Choroid plexus epithelial cell (primary cell): ENCODE results near the gene IFNB1.

ENCODE experiments used
- DNase-seq: peaks from one replicate; pipeline ENCODE4 v3.0.0-alpha.2; 2010; ENCODE audit warnings: low read depth
- H3K4me3 ChIP-seq: 2 replicates; pipeline ENCODE4 v1.5.1; 2011; ENCODE audit warnings: low read depth, mild to moderate bottlenecking, control low read depth, low read length, moderate library complexity
- TF ChIP-seq, protein P1 (sequence below): conservative IDR thresholded peaks from 2 replicates; pipeline ENCODE4 v1.5.1; 2011; ENCODE audit warnings: low read depth, mild to moderate bottlenecking, control low read depth, inconsistent platforms, low read length, moderate library complexity

Gene IFNB1

DNA sequence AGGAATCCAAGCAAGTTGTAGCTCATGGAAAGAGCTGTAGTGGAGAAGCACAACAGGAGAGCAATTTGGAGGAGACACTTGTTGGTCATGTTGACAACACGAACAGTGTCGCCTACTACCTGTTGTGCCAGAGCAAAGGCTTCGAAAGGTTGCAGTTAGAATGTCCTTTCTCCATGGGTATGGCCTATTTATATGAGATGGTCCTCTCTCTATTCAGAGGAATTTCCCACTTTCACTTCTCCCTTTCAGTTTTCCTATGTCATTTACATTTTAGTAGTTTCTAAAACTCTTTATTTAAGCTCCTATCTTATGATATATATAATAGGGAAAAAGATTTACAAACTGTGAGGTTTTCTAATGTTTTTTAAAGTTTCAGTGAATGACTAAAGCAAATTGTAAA, at the start of gene IFNB1:
IFNB1 (minus strand) TSS at position 162 of the 400 bp plus-strand sequence; CDS start at position 89, 73 bp downstream.
- TF ChIP-seq, protein P1, sequence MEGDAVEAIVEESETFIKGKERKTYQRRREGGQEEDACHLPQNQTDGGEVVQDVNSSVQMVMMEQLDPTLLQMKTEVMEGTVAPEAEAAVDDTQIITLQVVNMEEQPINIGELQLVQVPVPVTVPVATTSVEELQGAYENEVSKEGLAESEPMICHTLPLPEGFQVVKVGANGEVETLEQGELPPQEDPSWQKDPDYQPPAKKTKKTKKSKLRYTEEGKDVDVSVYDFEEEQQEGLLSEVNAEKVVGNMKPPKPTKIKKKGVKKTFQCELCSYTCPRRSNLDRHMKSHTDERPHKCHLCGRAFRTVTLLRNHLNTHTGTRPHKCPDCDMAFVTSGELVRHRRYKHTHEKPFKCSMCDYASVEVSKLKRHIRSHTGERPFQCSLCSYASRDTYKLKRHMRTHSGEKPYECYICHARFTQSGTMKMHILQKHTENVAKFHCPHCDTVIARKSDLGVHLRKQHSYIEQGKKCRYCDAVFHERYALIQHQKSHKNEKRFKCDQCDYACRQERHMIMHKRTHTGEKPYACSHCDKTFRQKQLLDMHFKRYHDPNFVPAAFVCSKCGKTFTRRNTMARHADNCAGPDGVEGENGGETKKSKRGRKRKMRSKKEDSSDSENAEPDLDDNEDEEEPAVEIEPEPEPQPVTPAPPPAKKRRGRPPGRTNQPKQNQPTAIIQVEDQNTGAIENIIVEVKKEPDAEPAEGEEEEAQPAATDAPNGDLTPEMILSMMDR: no peak
- no peak for DNase-seq
- H3K4me3 ChIP-seq: no peak within 1 kb of the TSS

DNA sequence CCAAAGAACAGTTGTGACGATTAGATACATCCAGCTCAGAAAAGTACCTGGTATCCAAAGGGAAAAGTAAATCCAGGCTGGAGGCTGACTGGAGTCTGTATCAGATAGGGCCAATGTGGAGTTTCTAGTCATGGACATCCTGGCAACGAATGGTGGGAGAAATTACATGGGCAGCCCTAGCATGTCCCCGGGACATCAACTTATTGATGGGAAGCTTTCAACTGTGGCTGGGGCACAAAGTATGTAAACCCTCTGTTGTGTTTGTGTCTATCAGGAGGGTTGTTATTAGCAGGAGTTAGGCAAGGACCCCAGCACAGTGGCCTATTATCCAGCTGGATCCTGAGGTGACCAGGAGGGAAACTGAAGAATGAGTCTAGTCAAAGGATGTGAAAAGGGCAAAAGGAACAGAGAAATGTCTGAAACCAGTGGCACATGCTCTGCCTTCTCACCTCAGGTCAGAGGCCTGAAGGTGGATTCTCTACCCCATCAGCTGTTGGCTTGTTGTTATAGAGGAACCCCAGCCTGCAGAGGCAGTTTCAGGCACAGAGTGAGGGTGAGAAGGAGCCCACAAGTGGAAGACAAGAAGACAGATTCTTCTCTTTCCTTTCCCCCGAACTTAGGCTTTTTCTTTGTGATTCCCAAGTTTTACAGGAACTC, 44.0 kb upstream of the IFNB1 start:
- no peak for DNase-seq
- TF ChIP-seq, protein P1: no peak
- no peak overlapping the region for H3K4me3 ChIP-seq

DNA sequence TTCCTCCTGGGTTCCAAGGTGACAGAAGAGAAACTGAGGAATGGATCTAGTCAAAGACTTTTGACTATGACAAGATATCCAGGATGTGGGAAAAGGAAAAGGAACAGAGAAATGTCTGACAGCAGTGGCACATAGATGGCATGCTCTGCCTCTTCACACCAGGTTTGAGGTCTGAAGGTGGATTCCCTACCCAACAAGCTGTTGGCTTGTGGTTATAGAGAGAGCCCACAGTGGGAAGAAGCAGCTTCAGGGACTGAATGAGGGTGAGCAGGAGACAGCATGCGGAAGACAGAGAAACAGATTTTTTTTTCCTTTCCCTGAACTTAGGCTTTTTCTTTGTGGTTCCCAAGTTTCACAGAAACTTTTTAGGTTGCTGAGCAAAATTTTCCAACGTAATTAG, 43.3 kb upstream of the IFNB1 start:
- TF ChIP-seq, protein P1: no peak
- H3K4me3 ChIP-seq: no peak overlapping the region
- no peak for DNase-seq

DNA sequence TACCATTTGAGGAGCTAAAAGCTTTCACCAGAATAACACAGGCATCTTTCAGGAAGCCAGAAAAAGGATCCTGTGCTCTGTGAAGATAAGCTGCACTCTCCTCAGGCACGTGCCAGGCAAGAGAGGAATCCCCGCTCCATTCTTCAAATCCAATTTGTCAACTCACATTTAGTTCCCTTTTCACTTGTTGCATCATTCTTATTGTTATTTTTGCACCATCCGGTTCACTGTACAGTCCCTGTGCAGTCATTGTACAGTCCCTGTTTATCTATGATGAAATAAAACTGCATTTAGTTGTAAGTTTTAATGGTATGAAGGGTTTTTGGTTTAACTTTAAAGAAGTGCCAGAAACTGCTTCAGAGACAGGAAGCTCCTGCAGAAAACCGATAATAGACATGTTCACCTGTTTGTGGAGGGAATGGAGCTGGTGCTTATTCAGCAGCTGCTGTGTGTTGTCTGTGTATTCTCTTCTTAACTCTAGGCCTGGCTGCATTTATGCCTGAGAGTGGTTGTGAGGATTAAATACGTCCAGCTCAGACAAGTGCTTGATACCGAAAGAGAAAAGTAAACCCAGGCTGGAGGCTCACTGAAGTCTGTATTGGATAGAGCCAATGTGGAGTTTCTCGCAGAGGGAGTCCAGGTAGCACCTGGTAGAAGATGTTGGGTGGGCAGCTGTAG, 41.5 kb upstream of the IFNB1 start:
- DNase-seq: no peak
- no peak overlapping the region for H3K4me3 ChIP-seq

DNA sequence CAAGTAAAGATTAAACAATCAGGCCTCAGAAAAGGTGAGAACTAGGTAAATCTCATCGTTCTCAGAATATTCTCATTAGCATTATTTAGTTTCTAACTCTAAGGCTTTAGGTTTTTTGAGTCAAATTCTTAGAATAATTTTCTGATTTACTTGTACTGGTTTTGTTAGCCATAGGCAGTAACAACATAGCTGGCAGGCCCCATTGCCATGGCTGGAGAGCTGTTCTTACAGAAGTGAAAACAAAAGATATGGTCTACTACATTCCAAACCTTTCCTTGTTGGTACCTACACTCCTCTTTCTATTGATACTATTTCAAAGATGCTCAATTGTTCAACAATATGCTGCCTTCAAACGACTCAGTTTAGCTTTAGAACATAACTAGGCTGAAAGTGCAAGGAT, 36.6 kb upstream of the IFNB1 start:
- H3K4me3 ChIP-seq: no peak overlapping the region
- TF ChIP-seq, protein P1: no peak
- no peak for DNase-seq

More for the DNA sequence above, 41.5 kb upstream of the IFNB1 start:
- TF ChIP-seq, protein P1: no peak

DNA sequence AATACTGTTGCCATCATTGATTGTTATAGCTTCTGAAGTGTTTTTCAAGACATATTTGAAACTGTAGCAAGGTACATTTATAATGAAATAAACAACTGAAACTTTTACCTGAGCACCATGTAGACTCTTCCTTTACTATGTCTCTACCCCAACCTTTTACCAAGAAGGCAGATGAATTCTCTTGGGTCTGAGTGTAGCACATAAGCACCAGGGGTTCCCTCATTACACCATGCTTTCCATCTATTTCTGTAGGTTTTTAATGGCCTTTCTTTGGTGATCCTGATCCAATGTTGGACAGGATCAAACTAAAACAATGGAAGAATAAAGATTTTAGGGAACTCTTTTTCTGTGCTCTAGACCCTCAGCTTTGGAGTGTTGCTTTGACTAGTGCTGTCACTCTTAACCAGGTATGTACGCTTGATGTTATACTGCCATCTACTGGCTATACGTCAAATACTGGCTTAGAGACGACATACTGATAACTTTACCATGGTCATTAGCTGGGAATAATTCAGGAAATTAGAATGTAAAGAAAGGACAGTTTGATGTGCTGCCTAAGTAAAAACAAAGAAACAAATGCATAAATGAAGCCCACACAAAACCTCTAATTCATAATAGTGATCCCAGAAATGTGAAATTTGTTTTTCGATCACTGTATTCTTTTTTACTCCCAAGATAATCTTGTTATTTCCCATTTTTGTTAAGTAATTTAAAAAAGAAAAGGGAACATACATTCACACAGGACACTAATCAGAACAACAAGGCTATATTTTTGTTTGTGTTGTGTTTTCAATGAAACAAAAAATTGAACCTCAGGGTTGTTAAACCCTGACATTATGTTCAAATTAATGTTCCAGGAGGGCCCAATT, 33.2 kb upstream of the IFNB1 start:
- peak; percentile 89 for DNase-seq
- TF ChIP-seq, protein P1: peak; percentile 81
- H3K4me3 ChIP-seq: no peak overlapping the region
